ENCODE data around the gene PTK6.

Gene PTK6

GRCh38 chr20:63494420-63495166 lies 42.6 kb downstream of the PTK6 start:
- TF ChIP-seq, protein P1, sequence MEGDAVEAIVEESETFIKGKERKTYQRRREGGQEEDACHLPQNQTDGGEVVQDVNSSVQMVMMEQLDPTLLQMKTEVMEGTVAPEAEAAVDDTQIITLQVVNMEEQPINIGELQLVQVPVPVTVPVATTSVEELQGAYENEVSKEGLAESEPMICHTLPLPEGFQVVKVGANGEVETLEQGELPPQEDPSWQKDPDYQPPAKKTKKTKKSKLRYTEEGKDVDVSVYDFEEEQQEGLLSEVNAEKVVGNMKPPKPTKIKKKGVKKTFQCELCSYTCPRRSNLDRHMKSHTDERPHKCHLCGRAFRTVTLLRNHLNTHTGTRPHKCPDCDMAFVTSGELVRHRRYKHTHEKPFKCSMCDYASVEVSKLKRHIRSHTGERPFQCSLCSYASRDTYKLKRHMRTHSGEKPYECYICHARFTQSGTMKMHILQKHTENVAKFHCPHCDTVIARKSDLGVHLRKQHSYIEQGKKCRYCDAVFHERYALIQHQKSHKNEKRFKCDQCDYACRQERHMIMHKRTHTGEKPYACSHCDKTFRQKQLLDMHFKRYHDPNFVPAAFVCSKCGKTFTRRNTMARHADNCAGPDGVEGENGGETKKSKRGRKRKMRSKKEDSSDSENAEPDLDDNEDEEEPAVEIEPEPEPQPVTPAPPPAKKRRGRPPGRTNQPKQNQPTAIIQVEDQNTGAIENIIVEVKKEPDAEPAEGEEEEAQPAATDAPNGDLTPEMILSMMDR (IDR thresholded peaks at IDR 0.05; ENCODE audit: low read length), result no peak
- TF ChIP-seq EZH2 (IDR thresholded peaks at IDR 0.05; ENCODE audit: borderline replicate concordance, low read length), result no peak
- H2AFZ ChIP-seq (ENCODE audit: low read length), result no peak overlapping the region
- H3K36me3 ChIP-seq (ENCODE audit: insufficient read depth, low read length), result no peaks in the 10 kb centered on the region

DNA sequence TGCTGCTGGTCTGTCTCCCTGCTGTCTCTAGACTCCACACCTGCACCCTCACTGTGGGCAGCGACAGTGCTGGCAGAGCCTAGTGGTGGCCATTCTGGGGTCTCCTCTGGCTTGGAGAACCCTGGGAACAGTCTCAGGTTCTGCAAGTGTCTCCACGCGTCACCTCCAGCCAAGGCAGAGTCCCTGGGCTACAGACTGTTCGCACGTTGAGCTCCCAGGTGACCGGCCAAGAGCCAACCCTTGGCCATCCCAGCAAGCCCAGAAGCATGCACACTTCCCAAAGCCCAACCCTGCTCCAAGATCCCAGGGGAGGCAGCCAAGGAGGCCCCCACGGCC lies 43.1 kb downstream of the PTK6 start:
- H3K4me2 ChIP-seq (ENCODE audit: low read length), result no peak overlapping the region
- no peaks in the 10 kb centered on the region; the same call in 1 of the 2 replicates for H3K27me3 ChIP-seq (ENCODE audit: insufficient read depth, low read length)
- H3F3A ChIP-seq (ENCODE audit: insufficient read depth, low read length), result no peaks in the 10 kb centered on the region
- H3K9me3 ChIP-seq (ENCODE audit: low read length), result no peaks in the 10 kb centered on the region
- H3K27ac ChIP-seq (ENCODE audit: low read depth, low read length, poor library complexity, severe bottlenecking), result no peak overlapping the region
- no peak overlapping the region for H3K9ac ChIP-seq (ENCODE audit: low read length)
- no peaks in the 10 kb centered on the region for H3K79me2 ChIP-seq (ENCODE audit: insufficient read depth, low read length)
- H3K36me3 ChIP-seq (ENCODE audit: insufficient read depth, low read length), result no peaks in the 10 kb centered on the region
- H2AFZ ChIP-seq (ENCODE audit: low read length), result no peak overlapping the region
- H3K4me1 ChIP-seq (ENCODE audit: insufficient read depth, low read length, severe bottlenecking), result no peaks in the 10 kb centered on the region
- no peak overlapping the region for H3K4me3 ChIP-seq (ENCODE audit: low read depth, low read length, poor library complexity, severe bottlenecking)
- TF ChIP-seq EZH2 (IDR thresholded peaks at IDR 0.05; ENCODE audit: borderline replicate concordance, low read length), result no peak
- TF ChIP-seq, protein P1 (IDR thresholded peaks at IDR 0.05; ENCODE audit: low read length), result no peak
- no peaks in the 10 kb centered on the region for H3K9me2 ChIP-seq (ENCODE audit: low read depth, low read length)
- no peaks in the 10 kb centered on the region for H4K20me1 ChIP-seq (ENCODE audit: insufficient read depth, low read length)

More at GRCh38 chr20:63494420-63495166, 42.6 kb downstream of the PTK6 start:
- no peaks in the 10 kb centered on the region for H3K9me2 ChIP-seq (ENCODE audit: low read depth, low read length)
- H4K20me1 ChIP-seq (ENCODE audit: insufficient read depth, low read length), result no peaks in the 10 kb centered on the region
- H3K9ac ChIP-seq (ENCODE audit: low read length), result no peak overlapping the region
- no peak overlapping the region for H3K27ac ChIP-seq (ENCODE audit: low read depth, low read length, poor library complexity, severe bottlenecking)
- H3F3A ChIP-seq (ENCODE audit: insufficient read depth, low read length), result no peaks in the 10 kb centered on the region
- no peaks in the 10 kb centered on the region; the same call in 1 of the 2 replicates for H3K27me3 ChIP-seq (ENCODE audit: insufficient read depth, low read length)
- no peaks in the 10 kb centered on the region for H3K79me2 ChIP-seq (ENCODE audit: insufficient read depth, low read length)
- no peaks in the 10 kb centered on the region for H3K4me1 ChIP-seq (ENCODE audit: insufficient read depth, low read length, severe bottlenecking)
- H3K4me3 ChIP-seq (ENCODE audit: low read depth, low read length, poor library complexity, severe bottlenecking), result no peak overlapping the region
- no peak overlapping the region for H3K4me2 ChIP-seq (ENCODE audit: low read length)
- no peaks in the 10 kb centered on the region for H3K9me3 ChIP-seq (ENCODE audit: low read length)

DNA sequence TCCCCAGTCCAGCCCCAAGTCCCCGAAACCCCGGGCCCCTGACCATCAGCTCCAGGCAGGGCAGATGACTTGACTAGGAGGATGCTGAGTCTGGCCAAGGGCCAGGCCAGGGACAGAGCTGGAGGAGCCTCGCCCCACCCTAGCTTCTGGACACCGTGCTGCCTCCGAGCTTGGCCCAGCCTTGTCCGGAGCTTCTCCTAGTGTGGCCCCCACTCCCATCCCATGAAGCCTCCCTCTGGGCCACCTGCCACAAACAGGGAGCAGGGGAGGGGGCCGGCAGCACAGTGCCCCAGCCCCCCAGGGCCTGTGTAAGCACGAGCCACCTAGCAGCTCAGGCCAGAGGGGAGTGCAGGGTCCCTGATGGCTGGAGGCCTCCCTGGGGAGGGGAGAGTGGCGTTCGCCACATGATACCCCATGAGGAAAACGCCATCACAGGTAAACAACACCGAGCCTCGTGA lies 43.6 kb downstream of the PTK6 start:
- no peaks in the 10 kb centered on the region for H3F3A ChIP-seq (ENCODE audit: insufficient read depth, low read length)
- no peaks in the 10 kb centered on the region for H3K4me1 ChIP-seq (ENCODE audit: insufficient read depth, low read length, severe bottlenecking)
- no peak overlapping the region for H3K9ac ChIP-seq (ENCODE audit: low read length)
- no peaks in the 10 kb centered on the region for H3K9me3 ChIP-seq (ENCODE audit: low read length)
- H3K79me2 ChIP-seq (ENCODE audit: insufficient read depth, low read length), result no peaks in the 10 kb centered on the region
- H3K27me3 ChIP-seq (ENCODE audit: insufficient read depth, low read length), result no peaks in the 10 kb centered on the region; the same call in 1 of the 2 replicates
- no peak overlapping the region for H2AFZ ChIP-seq (ENCODE audit: low read length)
- H3K9me2 ChIP-seq (ENCODE audit: low read depth, low read length), result no peaks in the 10 kb centered on the region
- H3K4me2 ChIP-seq (ENCODE audit: low read length), result no peak overlapping the region
- H3K27ac ChIP-seq (ENCODE audit: low read depth, low read length, poor library complexity, severe bottlenecking), result no peak overlapping the region
- no peak for TF ChIP-seq EZH2 (IDR thresholded peaks at IDR 0.05; ENCODE audit: borderline replicate concordance, low read length)
- TF ChIP-seq, protein P1 (IDR thresholded peaks at IDR 0.05; ENCODE audit: low read length), result no peak
- H3K4me3 ChIP-seq (ENCODE audit: low read depth, low read length, poor library complexity, severe bottlenecking), result no peak overlapping the region
- no peaks in the 10 kb centered on the region for H3K36me3 ChIP-seq (ENCODE audit: insufficient read depth, low read length)
- no peaks in the 10 kb centered on the region for H4K20me1 ChIP-seq (ENCODE audit: insufficient read depth, low read length)
